PC-9 (cell line): ENCODE results near the gene GAS7.

ENCODE experiments used
- EZH2 ChIP-seq: fragments of 200-600 bp; sonication (generic); IDR thresholded peaks from 2 replicates; pipeline ENCODE4 v1.8.0; 2017; ENCODE audit warnings: antibody characterized with exemption, low read depth
- TF ChIP-seq, protein P1 (sequence below): fragments of 200-600 bp; sonication (generic); conservative IDR thresholded peaks from 2 replicates; pipeline ENCODE4 v1.6.1; 2017; ENCODE audit warnings: mixed run types, antibody characterized with exemption, mild to moderate bottlenecking, moderate library complexity

DNA sequence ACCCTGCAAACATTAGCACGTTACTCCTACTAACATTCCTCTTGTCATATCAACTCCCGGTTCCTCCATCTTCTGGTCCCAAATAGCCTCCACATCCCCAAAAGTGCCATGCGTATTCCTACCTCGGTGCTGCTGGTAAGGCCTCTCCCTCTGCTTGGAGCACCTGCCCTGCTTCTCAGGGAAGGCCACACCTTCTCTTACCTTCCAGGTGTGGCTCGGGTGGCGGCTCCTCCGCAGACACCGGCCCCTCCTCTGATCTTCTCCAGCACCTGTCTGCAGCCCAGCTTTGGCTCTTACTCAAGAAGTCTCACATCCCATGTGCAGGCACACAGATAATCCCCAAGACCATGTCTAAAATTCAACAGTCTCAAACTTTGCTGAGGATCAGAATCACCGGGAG, 92.3 kb downstream of the GAS7 start:
- TF ChIP-seq, protein P1, sequence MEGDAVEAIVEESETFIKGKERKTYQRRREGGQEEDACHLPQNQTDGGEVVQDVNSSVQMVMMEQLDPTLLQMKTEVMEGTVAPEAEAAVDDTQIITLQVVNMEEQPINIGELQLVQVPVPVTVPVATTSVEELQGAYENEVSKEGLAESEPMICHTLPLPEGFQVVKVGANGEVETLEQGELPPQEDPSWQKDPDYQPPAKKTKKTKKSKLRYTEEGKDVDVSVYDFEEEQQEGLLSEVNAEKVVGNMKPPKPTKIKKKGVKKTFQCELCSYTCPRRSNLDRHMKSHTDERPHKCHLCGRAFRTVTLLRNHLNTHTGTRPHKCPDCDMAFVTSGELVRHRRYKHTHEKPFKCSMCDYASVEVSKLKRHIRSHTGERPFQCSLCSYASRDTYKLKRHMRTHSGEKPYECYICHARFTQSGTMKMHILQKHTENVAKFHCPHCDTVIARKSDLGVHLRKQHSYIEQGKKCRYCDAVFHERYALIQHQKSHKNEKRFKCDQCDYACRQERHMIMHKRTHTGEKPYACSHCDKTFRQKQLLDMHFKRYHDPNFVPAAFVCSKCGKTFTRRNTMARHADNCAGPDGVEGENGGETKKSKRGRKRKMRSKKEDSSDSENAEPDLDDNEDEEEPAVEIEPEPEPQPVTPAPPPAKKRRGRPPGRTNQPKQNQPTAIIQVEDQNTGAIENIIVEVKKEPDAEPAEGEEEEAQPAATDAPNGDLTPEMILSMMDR, result no peak
- no peak for TF ChIP-seq EZH2
